NOMO-1 treated with DMSO at 0.1 percent for 48 hours (cell line): Measurements from ENCODE around the gene POLD1.
"Not testable (repeated sequence)": the region's sequence is repeated elsewhere in the genome, so short reads cannot be mapped to it uniquely, and the experiment has no call there.

ENCODE experiments used
- DNase-seq: peaks from one replicate; lab custom pipeline; 2025; ENCODE audit not compliant: unreplicated experiment; lab: John Stamatoyannopoulos, UW

POLD1 gene

GRCh38 chr19:50390295-50390694 lies 6.1 kb downstream of the POLD1 start:
- DNase-seq = not testable (repeated sequence)

- DNase-seq = not testable (repeated sequence)
These were observed 6.8 kb downstream of the POLD1 start for GRCh38 chr19:50390952-50391351.

GRCh38 chr19:50392759-50393158 lies 8.6 kb downstream of the POLD1 start:
- DNase-seq = no peak

- no peak for DNase-seq
These were observed 9.4 kb downstream of the POLD1 start for GRCh38 chr19:50393589-50393988.

- DNase-seq = no peak
These were observed 9.9 kb downstream of the POLD1 start for GRCh38 chr19:50394017-50394416.

- no peak for DNase-seq
These were observed 14.7 kb downstream of the POLD1 start for GRCh38 chr19:50398675-50399367.

- no peak for DNase-seq
These were observed 15.2 kb downstream of the POLD1 start for GRCh38 chr19:50399368-50399745.

GRCh38 chr19:50401605-50402450 lies 17.7 kb downstream of the POLD1 start:
- DNase-seq = no peak

GRCh38 chr19:50402544-50403301 lies 18.6 kb downstream of the POLD1 start:
- DNase-seq = no peak

- no peak for DNase-seq
These were observed 22.1 kb downstream of the POLD1 start for GRCh38 chr19:50406156-50406820.

GRCh38 chr19:50406829-50407228 lies 22.7 kb downstream of the POLD1 start:
- DNase-seq = no peak

- DNase-seq = no peak
These were observed 25.2 kb downstream of the POLD1 start for GRCh38 chr19:50409347-50409746.

- DNase-seq = no peak
These were observed 26.0 kb downstream of the POLD1 start for GRCh38 chr19:50410109-50410508.

GRCh38 chr19:50412419-50412818 lies 28.3 kb downstream of the POLD1 start:
- DNase-seq = no peak

- no peak for DNase-seq
These were observed 28.9 kb downstream of the POLD1 start for GRCh38 chr19:50413096-50413495.

GRCh38 chr19:50413531-50413930 lies 29.4 kb downstream of the POLD1 start:
- no peak for DNase-seq

GRCh38 chr19:50414864-50415660 lies 30.9 kb downstream of the POLD1 start:
- peak; percentile 67 for DNase-seq

- peak; percentile 87 for DNase-seq
These were observed 31.5 kb downstream of the POLD1 start for GRCh38 chr19:50415661-50416033.

GRCh38 chr19:50416034-50416977 lies 32.2 kb downstream of the POLD1 start:
- no peak for DNase-seq
